Smooth muscle cell (in vitro differentiated cells): ENCODE measurements around the gene SLCO3A1. TPM values are rescaled to one million over a fixed set of nuclear protein-coding genes. Genes with fewer than 3 reads are reported as not detected.

Experiments used
- DNase-seq: peaks from one replicate; lab custom pipeline; 2025; ENCODE audit not compliant: unreplicated experiment; lab: John Stamatoyannopoulos, UW
- H2AFZ ChIP-seq: fragments of 200-600 bp; sonication (generic); 2 replicates; pipeline ENCODE4 v1.6.0; 2016; ENCODE audit warnings: antibody characterized with exemption, low read depth, mild to moderate bottlenecking
- H3F3A ChIP-seq: fragments of 200-600 bp; sonication (generic); 2 replicates; pipeline ENCODE4 v1.6.0; 2017; ENCODE audit warnings: antibody characterized with exemption, low read depth
- H3K27ac ChIP-seq: fragments of 200-600 bp; sonication (generic); 2 replicates; pipeline ENCODE4 v1.5.1; 2016; ENCODE audit warnings: low read depth, mild to moderate bottlenecking
- H3K27me3 ChIP-seq: fragments of 200-600 bp; sonication (generic); 2 replicates; pipeline ENCODE4 v1.6.1; 2016; ENCODE audit warnings: low read depth, mild to moderate bottlenecking
- H3K36me3 ChIP-seq: fragments of 200-600 bp; sonication (generic); 2 replicates; pipeline ENCODE4 v1.5.1; 2016; ENCODE audit warnings: low read depth
- H3K4me1 ChIP-seq: fragments of 200-600 bp; sonication (generic); 2 replicates; pipeline ENCODE4 v1.5.1; 2016; ENCODE audit warnings: low read depth
- H3K4me2 ChIP-seq: fragments of 200-600 bp; sonication (generic); 2 replicates; pipeline ENCODE4 v1.6.0; 2016; ENCODE audit warnings: mild to moderate bottlenecking
- H3K4me3 ChIP-seq: fragments of 200-600 bp; sonication (generic); 2 replicates; pipeline ENCODE4 v1.5.1; 2016; ENCODE audit warnings: mild to moderate bottlenecking
- H3K79me2 ChIP-seq: fragments of 200-600 bp; sonication (generic); 2 replicates; pipeline ENCODE4 v1.6.0; 2016; ENCODE audit warnings: low read depth, mild to moderate bottlenecking
- H3K9ac ChIP-seq: fragments of 200-600 bp; sonication (generic); 2 replicates; pipeline ENCODE4 v1.6.0; 2016; ENCODE audit warnings: low read depth
- H3K9me3 ChIP-seq: fragments of 200-600 bp; sonication (generic); replicated peaks from 2 replicates; pipeline ENCODE4 v1.5.1; 2016; ENCODE audit warnings: low read depth
- H4K20me1 ChIP-seq: fragments of 200-600 bp; sonication (generic); 2 replicates; pipeline ENCODE4 v1.6.0; 2016; ENCODE audit warnings: low read depth
- CTCF ChIP-seq: fragments of 200-600 bp; sonication (generic); IDR thresholded peaks from 2 replicates; pipeline ENCODE4 v1.5.1; 2017; ENCODE audit warnings: borderline replicate concordance, mild to moderate bottlenecking, antibody characterized with exemption; ENCODE audit not compliant: insufficient read depth, poor library complexity, severe bottlenecking
- WGBS: methylation state at CpG from one replicate; pipeline ENCODE4 v1.1.7; 2016; ENCODE audit warnings: low lambda C conversion rate; 5-methylcytosine and 5-hydroxymethylcytosine counted together
- polyA plus RNA-seq: library from polyadenylated mRNA; unstranded; fragments of >200 nt; fragmentation: Nextera tagmentation; extraction: Ambion mirVana; gene quantifications from 2 replicates; pipeline ENCODE4 v1.2.1, GENCODE V29; 2016
- total RNA-seq: library from RNA; depleted of rRNA; stranded (reverse); fragments of >200 nt; gene quantifications from 2 replicates; pipeline ENCODE4 v1.2.3, GENCODE V29; 2014

SLCO3A1 gene
- total and polyA plus RNA-seq, 2 experiments from 2014 or later, result 1.3 to 12.6 TPM

- Histone ChIP-seq H3K27ac (no peak overlapping the region), H3K79me2 (no peaks in the 10 kb centered on the region), H3K9me3 (no peaks in the 10 kb centered on the region), H3K4me3 (no peak overlapping the region), H3K27me3 (no peaks in the 10 kb centered on the region), H3K4me1 (no peaks in the 10 kb centered on the region), H2AFZ (no peak overlapping the region), H3K4me2 (no peak overlapping the region), H3F3A (no peaks in the 10 kb centered on the region), H3K9ac (no peak overlapping the region), H3K36me3 (no peaks in the 10 kb centered on the region), H4K20me1 (no peaks in the 10 kb centered on the region)
- no peak for TF ChIP-seq CTCF
- 84% methylated on average over 4 of the region's 4 CpGs for WGBS
- no peak for DNase-seq
These were observed 325.4 kb downstream of the SLCO3A1 start for GRCh38 chr15:92178911-92179310.

- no peak overlapping the region for H3K27ac ChIP-seq
- no peaks in the 10 kb centered on the region for H3F3A ChIP-seq
- H3K36me3 ChIP-seq, result no peaks in the 10 kb centered on the region
- no peaks in the 10 kb centered on the region for H3K27me3 ChIP-seq
- H3K4me2 ChIP-seq, result no peak overlapping the region
- no peak overlapping the region for H2AFZ ChIP-seq
- DNase-seq, result no peak
- H3K4me1 ChIP-seq, result no peaks in the 10 kb centered on the region
- 97% methylated on average over 3 of the region's 3 CpGs for WGBS
- no peaks in the 10 kb centered on the region for H3K79me2 ChIP-seq
- no peaks in the 10 kb centered on the region for H4K20me1 ChIP-seq
- H3K9ac ChIP-seq, result no peak overlapping the region
- no peak overlapping the region for H3K4me3 ChIP-seq
- no peaks in the 10 kb centered on the region for H3K9me3 ChIP-seq
- TF ChIP-seq CTCF, result no peak
These were observed 330.6 kb downstream of the SLCO3A1 start for GRCh38 chr15:92184142-92184541.

GRCh38 chr15:92184679-92185230 is 331.2 kb downstream of the SLCO3A1 start:
- Histone ChIP-seq H3K4me3 (no peak overlapping the region), H3K27ac (no peak overlapping the region), H3F3A (no peaks in the 10 kb centered on the region), H3K27me3 (no peaks in the 10 kb centered on the region), H3K36me3 (no peaks in the 10 kb centered on the region), H3K4me1 (no peaks in the 10 kb centered on the region), H3K9me3 (no peaks in the 10 kb centered on the region), H3K79me2 (no peaks in the 10 kb centered on the region), H4K20me1 (no peaks in the 10 kb centered on the region), H3K4me2 (no peak overlapping the region), H2AFZ (no peak overlapping the region), H3K9ac (no peak overlapping the region)
- WGBS, result 88% methylated on average over 8 of the region's 8 CpGs
- no peak for TF ChIP-seq CTCF
- no peak for DNase-seq

GRCh38 chr15:92187975-92188374 is 334.5 kb downstream of the SLCO3A1 start:
- no peaks in the 10 kb centered on the region for H3F3A ChIP-seq
- H3K36me3 ChIP-seq, result no peaks in the 10 kb centered on the region
- H3K79me2 ChIP-seq, result no peaks in the 10 kb centered on the region
- H3K4me3 ChIP-seq, result no peak overlapping the region
- H3K4me1 ChIP-seq, result no peaks in the 10 kb centered on the region
- no peaks in the 10 kb centered on the region for H3K27me3 ChIP-seq
- no peak overlapping the region for H3K4me2 ChIP-seq
- 66% methylated on average over 4 of the region's 4 CpGs for WGBS
- no peak overlapping the region for H2AFZ ChIP-seq
- H3K9me3 ChIP-seq, result no peaks in the 10 kb centered on the region
- H3K9ac ChIP-seq, result no peak overlapping the region
- H4K20me1 ChIP-seq, result no peaks in the 10 kb centered on the region
- no peak for TF ChIP-seq CTCF
- DNase-seq, result no peak
- H3K27ac ChIP-seq, result no peak overlapping the region
